ENCODE data around the gene MUSTN1.

DNA sequence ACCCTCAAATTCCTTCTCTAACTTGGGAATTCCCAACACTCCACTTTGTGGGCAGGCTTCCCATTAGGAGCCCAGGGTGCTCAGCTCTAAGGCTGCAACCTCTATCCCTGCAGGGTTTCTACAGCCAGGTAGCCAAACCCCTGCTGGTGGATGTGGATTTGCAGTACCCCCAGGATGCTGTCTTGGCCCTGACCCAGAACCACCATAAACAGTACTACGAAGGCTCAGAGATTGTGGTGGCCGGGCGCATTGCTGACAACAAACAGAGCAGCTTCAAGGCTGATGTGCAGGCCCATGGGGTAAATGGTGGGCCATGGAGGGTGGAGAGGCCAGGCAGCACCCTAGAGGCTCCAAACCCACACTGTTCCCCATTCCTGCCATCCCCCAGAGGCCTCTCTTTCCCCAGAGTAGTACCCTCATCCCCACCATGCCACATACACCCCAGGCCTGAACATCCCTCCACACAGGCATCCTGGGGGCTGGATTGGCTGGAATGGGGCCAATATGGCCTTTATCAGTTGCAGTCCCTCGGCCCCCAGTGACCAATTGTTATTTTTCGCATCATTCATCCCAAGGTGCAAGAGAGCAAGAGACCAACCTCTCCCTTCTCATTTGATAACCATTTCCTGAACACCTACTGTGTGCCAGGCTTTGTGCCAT is 49.8 kb downstream of the MUSTN1 start:
- TF ChIP-seq, protein P1, sequence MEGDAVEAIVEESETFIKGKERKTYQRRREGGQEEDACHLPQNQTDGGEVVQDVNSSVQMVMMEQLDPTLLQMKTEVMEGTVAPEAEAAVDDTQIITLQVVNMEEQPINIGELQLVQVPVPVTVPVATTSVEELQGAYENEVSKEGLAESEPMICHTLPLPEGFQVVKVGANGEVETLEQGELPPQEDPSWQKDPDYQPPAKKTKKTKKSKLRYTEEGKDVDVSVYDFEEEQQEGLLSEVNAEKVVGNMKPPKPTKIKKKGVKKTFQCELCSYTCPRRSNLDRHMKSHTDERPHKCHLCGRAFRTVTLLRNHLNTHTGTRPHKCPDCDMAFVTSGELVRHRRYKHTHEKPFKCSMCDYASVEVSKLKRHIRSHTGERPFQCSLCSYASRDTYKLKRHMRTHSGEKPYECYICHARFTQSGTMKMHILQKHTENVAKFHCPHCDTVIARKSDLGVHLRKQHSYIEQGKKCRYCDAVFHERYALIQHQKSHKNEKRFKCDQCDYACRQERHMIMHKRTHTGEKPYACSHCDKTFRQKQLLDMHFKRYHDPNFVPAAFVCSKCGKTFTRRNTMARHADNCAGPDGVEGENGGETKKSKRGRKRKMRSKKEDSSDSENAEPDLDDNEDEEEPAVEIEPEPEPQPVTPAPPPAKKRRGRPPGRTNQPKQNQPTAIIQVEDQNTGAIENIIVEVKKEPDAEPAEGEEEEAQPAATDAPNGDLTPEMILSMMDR (conservative IDR thresholded peaks at IDR 0.05; ENCODE audit: low read length): no peak
- TF ChIP-seq EZH2phosphoT487 (IDR thresholded peaks at IDR 0.05; ENCODE audit: borderline replicate concordance, low read depth, low read length): no peak

Data from OCI-LY7 (cell line).